ENCODE results near the gene CUBN. TPM values are rescaled to one million over a fixed set of nuclear protein-coding genes. Genes with fewer than 3 reads are reported as not detected.

Gene CUBN
- total RNA-seq, 1 experiment from 2014 or later, result 1.3 TPM

GRCh38 chr10:16867556-16867955, 262.1 kb downstream of the CUBN start:
- ATAC-seq (0 out of 2 replicates have a peak, but pooled peaks have one; percentile 53), DNase-seq (ENCODE audit: low read depth, low spot score) (no peak)
- POLR2A ChIA-PET, result interaction anchor here (0.6 to 0.7 kb wide), 2 partner anchors 62 to 1644 kb away, joined by 4 to 5 read pairs; no protein-coding TSS in a partner anchor
- Histone ChIP-seq H3K9me3 (ENCODE audit: control insufficient read depth, insufficient read depth, low read depth, low read length) (no peaks in the 10 kb centered on the region), H3K27ac (ENCODE audit: low read length) (peak overlapping the region; percentile 48; the same call in 1 of the 2 replicates), H3K36me3 (ENCODE audit: control insufficient read depth, insufficient read depth, low read length) (no peaks in the 10 kb centered on the region), H3K4me3 (ENCODE audit: low read depth in 2 of 2, low read length in 2 of 2) (no peak overlapping the region), H3K27me3 (ENCODE audit: control insufficient read depth, insufficient read depth, low read length) (no peaks in the 10 kb centered on the region), H3K4me1 (ENCODE audit: control insufficient read depth, insufficient read depth, low read length) (peaks cover 12% of the 10 kb centered on the region)
- intact Hi-C loops (cut with micrococcal nuclease; ENCODE audit: unreplicated experiment), result no loop called here
- TF ChIP-seq, protein P1, sequence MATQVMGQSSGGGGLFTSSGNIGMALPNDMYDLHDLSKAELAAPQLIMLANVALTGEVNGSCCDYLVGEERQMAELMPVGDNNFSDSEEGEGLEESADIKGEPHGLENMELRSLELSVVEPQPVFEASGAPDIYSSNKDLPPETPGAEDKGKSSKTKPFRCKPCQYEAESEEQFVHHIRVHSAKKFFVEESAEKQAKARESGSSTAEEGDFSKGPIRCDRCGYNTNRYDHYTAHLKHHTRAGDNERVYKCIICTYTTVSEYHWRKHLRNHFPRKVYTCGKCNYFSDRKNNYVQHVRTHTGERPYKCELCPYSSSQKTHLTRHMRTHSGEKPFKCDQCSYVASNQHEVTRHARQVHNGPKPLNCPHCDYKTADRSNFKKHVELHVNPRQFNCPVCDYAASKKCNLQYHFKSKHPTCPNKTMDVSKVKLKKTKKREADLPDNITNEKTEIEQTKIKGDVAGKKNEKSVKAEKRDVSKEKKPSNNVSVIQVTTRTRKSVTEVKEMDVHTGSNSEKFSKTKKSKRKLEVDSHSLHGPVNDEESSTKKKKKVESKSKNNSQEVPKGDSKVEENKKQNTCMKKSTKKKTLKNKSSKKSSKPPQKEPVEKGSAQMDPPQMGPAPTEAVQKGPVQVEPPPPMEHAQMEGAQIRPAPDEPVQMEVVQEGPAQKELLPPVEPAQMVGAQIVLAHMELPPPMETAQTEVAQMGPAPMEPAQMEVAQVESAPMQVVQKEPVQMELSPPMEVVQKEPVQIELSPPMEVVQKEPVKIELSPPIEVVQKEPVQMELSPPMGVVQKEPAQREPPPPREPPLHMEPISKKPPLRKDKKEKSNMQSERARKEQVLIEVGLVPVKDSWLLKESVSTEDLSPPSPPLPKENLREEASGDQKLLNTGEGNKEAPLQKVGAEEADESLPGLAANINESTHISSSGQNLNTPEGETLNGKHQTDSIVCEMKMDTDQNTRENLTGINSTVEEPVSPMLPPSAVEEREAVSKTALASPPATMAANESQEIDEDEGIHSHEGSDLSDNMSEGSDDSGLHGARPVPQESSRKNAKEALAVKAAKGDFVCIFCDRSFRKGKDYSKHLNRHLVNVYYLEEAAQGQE (IDR thresholded peaks at IDR 0.05; ENCODE audit: insufficient read depth in 1 of 2, low read depth in 2 of 2, low read length in 1 of 2), result no peak
- no peak for TF ChIP-seq CTCF (IDR thresholded peaks at IDR 0.05)
- TF ChIP-seq TCF7L2 (IDR thresholded peaks at IDR 0.05; ENCODE audit: low read depth, low read length), result no peak
- TF ChIP-seq POLR2AphosphoS5 (IDR thresholded peaks at IDR 0.05; ENCODE audit: low read depth, low read length), result no peak
- no peak for TF ChIP-seq SIN3A (IDR thresholded peaks at IDR 0.05; ENCODE audit: borderline replicate concordance, insufficient read depth, low read depth, low read length)
- CTCF ChIA-PET, result no interaction called here
- BruUV-seq (replicated peaks), result no TSS peak
- in situ Hi-C loops (cut with HindIII; ENCODE audit: low pct_unique_long_range_greater_than_20kb, low sequenced_read_pairs), result no loop called here

GRCh38 chr10:16866541-16867275, 262.9 kb downstream of the CUBN start:
- in situ Hi-C loops (cut with HindIII; ENCODE audit: low pct_unique_long_range_greater_than_20kb, low sequenced_read_pairs), result no loop called here

More at GRCh38 chr10:16866541-16867275, 262.9 kb downstream of the CUBN start:
- BruUV-seq (replicated peaks), result no TSS peak
- no peak for TF ChIP-seq POLR2AphosphoS5 (IDR thresholded peaks at IDR 0.05; ENCODE audit: low read depth, low read length)
- TF ChIP-seq CTCF (IDR thresholded peaks at IDR 0.05), result no peak
- no peak for TF ChIP-seq SIN3A (IDR thresholded peaks at IDR 0.05; ENCODE audit: borderline replicate concordance, insufficient read depth, low read depth, low read length)
- no peak for TF ChIP-seq TCF7L2 (IDR thresholded peaks at IDR 0.05; ENCODE audit: low read depth, low read length)
- TF ChIP-seq, protein P1 (IDR thresholded peaks at IDR 0.05; ENCODE audit: insufficient read depth in 1 of 2, low read depth in 2 of 2, low read length in 1 of 2), result no peak
- intact Hi-C loops (cut with micrococcal nuclease; ENCODE audit: unreplicated experiment), result no loop called here
- Histone ChIP-seq H3K9me3 (ENCODE audit: control insufficient read depth, insufficient read depth, low read depth, low read length) (no peaks in the 10 kb centered on the region), H3K4me1 (ENCODE audit: control insufficient read depth, insufficient read depth, low read length) (peaks cover 12% of the 10 kb centered on the region), H3K27me3 (ENCODE audit: control insufficient read depth, insufficient read depth, low read length) (no peaks in the 10 kb centered on the region), H3K36me3 (ENCODE audit: control insufficient read depth, insufficient read depth, low read length) (no peaks in the 10 kb centered on the region), H3K27ac (ENCODE audit: low read length) (no peak overlapping the region), H3K4me3 (ENCODE audit: low read depth in 2 of 2, low read length in 2 of 2) (no peak overlapping the region)
- DNase-seq (ENCODE audit: low read depth, low spot score), result no peak
- ChIA-PET CTCF (no interaction called here), POLR2A (no interaction called here)
- ATAC-seq, result no peak

All from Panc1 (cell line).